HG03342 (cell line): Measurements from ENCODE around the gene OXGR1.
"Not testable (repeated sequence)": the region's sequence is repeated elsewhere in the genome, so short reads cannot be mapped to it uniquely, and the experiment has no call there.

Experiments
- ATAC-seq: cut with Tn5 transposase; IDR thresholded peaks from one replicate; pipeline ENCODE4 v1.9.1; 2021; ENCODE audit warnings: mild to moderate bottlenecking, moderate library complexity; ENCODE audit not compliant: unreplicated experiment

OXGR1 gene

GRCh38 chr13:97005625-97006262 lies 11.5 kb upstream of the OXGR1 start:
- ATAC-seq, result no peak

GRCh38 chr13:97004886-97005285 lies 10.6 kb upstream of the OXGR1 start:
- ATAC-seq, result no peak

DNA sequence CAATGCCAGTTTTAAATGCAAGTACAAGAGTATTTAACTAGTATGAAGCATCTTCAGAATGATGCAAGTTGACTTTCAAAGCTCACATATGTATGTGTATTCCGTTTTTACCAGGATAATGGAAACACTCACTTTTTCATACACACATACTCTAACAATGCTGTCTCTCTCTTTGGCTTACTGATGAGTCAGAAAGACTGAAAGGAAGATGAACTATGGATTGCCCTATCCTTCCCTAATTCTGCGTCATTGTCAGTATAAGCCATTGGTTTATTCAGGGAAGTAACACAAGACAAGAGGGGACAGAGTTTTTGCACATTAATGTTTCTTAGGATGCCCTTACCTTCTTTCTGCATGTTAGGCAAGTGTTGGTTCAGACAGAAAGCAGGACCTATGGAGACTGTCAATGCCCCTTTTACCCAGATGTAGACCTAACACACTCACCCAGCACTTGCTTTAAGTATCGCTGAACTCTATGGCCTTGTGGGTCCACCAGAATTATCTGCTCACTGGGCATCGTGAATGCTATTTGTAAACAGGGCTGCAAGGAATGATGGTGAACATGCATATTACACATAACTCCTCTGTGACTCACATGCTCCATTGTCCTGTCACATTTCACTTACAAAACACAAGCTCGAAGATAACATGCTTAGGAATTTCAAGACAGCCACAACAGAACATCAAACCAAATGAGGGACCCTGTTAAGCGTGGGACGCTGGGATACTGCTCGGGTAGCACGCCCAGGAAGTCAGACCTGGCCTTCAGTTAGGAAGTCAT lies 10.0 kb upstream of the OXGR1 start:
- ATAC-seq, result no peak

DNA sequence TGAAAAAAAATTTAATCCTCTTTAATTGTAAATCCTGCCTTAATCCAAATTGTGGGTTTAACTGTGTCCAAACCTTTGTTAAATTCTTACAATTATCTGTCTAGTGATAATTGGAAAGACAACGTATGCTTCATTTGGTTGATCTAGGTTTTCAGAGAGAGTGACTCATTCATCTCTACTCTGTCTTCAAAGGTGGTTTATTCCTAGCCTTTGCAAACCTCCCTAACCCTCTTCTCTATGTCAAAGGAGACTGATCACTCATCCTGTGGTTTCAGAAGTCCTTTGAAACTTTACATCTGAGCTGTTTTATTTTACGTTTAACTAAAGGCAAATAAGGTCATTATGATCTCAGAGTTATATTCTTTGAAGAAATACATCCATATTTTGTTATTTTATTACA lies 8.8 kb upstream of the OXGR1 start:
- no peak for ATAC-seq

GRCh38 chr13:97002581-97002980 lies 8.3 kb upstream of the OXGR1 start:
- no peak for ATAC-seq

- no peak for ATAC-seq
Observed at GRCh38 chr13:97001636-97002035, 7.4 kb upstream of the OXGR1 start.

- ATAC-seq, result no peak
Observed at GRCh38 chr13:97000295-97000925, 6.1 kb upstream of the OXGR1 start.

- ATAC-seq, result no peak
Observed at GRCh38 chr13:96999091-96999490, 4.8 kb upstream of the OXGR1 start.

DNA sequence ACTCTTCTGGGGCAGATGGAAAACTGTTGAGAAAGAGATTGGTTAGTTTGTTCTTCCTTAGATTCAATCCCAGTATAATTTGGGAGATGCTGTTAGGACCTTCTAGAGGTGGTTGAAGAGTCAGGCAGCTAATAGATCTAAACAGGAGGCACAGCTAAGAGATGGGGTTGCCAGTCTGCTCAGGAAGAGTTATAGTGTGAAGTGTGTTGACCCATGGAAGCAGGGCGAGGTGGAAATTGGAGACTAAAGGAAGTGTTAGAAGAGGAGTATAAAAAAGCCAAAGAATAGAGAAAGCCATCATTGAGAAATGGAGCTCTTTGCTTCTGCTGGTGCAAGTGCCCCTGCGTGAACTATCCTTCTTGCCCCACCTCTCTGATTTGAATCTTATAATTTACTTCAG lies 3.8 kb upstream of the OXGR1 start:
- ATAC-seq, result no peak

GRCh38 chr13:96996886-96997285 lies 2.6 kb upstream of the OXGR1 start:
- ATAC-seq, result no peak

GRCh38 chr13:96996107-96996506 lies 1.8 kb upstream of the OXGR1 start:
- no peak for ATAC-seq

DNA sequence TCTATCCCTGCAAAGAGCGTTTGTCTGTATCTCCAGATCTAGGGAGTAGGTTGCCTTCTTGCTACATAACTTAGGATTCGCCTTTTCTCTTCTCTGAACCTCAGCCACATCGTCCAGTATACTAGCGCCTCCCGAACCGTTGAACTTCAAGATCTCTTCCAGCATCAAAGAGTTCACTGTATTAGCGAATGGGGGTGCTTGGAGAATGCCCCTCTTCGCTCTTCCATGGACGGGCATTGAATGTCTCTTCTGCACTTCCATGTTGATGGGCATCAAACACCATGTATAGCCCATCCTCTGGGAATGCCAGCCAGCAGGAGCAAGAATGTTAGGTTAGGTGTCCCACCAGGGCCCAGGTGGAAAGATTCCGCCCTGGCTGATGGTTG lies 575 bp upstream of the OXGR1 start:
- ATAC-seq, result no peak

DNA sequence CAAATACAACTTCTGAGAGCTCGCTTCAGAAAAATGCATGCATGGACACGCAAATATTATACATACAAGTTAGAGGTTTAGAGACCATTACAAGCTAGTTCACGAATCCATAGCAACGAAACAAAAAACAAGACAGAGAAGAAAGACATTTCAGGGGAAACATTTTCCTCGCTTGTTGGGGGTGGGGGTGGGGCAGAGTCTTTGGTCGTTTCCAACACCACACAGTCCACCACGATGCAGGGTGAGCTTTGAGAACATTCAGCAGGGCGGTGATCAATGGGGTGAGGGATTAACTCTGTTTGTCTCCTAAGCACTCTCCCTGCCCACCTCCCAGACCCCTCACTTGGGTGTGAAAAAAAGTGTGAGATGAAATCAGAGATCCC lies 651 bp downstream of the OXGR1 start:
- ATAC-seq, result no peak

DNA sequence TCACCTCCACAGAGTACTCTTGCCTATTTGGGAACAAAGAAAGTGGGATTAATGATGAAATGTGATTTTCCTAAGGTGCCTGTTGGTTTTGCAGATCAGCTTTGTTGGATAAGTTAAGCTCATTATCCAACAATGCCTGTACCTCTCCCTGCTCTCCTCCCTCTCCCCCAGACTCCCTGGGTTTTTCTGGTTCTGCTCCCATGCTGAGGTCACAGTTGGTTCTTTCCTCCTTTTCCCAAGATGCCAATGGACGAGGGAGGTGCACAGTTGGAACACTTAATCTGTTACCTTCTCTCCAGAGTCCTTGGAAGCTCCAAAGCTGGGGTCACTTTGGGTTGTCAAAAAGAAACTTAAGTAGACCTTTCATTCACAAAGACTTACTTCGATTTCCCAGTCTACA lies 1.6 kb downstream of the OXGR1 start:
- ATAC-seq, result no peak

GRCh38 chr13:96991072-96991471 lies 3.2 kb downstream of the OXGR1 start:
- no peak for ATAC-seq

DNA sequence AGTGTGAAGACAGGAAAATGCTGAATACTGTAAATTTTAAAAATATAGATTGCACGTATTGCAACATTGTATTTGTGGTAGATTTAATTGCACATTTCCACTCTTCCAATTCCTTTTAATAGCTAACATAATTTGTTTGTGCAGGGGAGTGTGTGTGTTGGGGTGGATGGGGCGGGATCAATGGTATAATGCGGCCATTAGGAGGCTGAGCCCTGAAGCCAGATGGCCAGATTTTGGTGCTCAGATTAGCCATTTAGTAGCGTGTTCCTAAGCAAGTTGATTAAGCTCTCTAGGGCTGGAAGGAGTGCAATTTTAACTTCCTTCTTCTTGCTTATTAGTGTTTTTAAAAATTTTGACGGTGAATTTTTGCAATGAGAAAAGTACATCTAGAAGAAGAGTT lies 5.8 kb downstream of the OXGR1 start:
- ATAC-seq, result no peak

DNA sequence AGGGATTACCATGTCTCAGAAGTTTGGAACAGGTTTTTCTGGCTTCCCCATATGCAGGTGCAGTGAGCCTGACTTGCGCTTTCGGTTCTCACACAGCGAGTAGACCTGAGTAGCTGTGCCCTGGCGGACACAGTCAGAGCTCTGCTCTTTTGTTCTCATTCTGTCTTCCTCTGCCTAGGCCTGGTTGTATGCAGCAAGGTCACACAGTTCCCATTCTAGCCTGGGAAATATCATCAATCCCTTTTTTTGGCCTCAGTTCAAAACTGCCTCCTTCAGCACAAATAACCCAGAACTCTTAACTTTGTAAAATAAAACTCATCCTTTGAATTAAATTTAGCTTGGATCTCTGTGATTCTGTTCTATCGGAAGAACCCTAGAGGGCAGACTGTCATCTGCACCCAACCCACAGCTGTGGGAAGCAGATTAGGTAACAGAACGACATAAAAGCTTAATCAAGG lies 10.2 kb downstream of the OXGR1 start:
- ATAC-seq, result peak; percentile 100

- no peak for ATAC-seq
Observed at GRCh38 chr13:96982672-96983071, 11.6 kb downstream of the OXGR1 start.

- not testable (repeated sequence) for ATAC-seq
Observed at GRCh38 chr13:96979861-96980260, 14.4 kb downstream of the OXGR1 start.

DNA sequence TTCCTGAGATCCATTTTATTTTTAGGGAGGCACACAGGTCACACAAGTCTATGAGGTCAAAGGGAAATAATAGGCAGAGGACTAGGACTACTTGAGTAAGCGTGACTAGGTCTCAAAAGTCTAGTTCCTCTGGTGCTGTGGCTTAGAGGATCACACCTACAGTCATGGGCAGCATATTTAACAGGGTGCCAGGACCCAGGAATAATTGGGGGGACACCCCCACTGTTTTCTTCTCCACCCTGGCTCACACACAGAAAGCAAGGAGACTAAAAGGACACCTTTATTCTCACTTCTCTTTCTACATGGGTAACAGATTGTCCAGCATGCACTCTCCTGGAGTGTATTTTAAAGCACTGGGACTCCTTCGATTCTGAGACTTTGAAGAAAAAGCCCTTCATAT lies 26.2 kb downstream of the OXGR1 start:
- ATAC-seq, result no peak

DNA sequence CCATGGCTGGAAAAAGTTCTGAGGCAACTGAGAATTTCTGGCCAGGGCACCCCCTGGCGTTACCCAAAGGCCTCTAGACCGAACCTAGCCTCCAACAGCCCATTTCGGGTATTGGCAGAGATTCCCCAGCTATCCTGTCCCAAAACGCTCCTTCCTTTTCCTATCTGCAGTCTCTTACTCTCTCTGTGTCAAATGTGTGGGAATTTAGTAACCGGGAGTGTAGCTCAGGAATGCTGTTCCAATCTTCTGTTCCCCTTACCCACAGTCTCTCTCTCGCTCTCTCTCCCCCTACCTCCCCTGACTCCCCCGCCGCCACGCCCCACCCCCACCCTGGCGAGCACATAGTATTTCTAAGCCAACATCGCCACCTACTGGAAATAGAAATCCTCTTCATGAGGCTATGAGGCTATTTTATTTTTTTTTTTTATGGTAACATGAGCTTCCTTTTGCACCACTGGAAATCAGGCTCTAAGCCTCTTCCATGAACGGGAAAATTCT lies 27.0 kb downstream of the OXGR1 start:
- no peak for ATAC-seq
